PC-3 (cell line): ENCODE measurements around the gene MYLK. TPM values are rescaled to one million over a fixed set of nuclear protein-coding genes. Genes with fewer than 3 reads are reported as not detected.

ENCODE experiments used
- ATAC-seq: fragments of 200-7000 bp; cut with Tn5 transposase; 2 replicates; pipeline ENCODE4 v1.9.1; 2020; ENCODE audit warnings: mild to moderate bottlenecking, moderate library complexity
- BruUV-seq: library from RNA; stranded (reverse); fragments of 400-500 nt; replicated peaks from 2 replicates; lab custom pipeline; 2021; lab: Mats Ljungman, UMichigan
- CTCF ChIA-PET: fragments of 300-600 bp; sonication (Branson Sonifier 250); formaldehyde crosslinking; loops from one replicate; lab custom pipeline; 2022; ENCODE audit warnings: antibody characterized with exemption; lab: Charles Lee
- POLR2A ChIA-PET: fragments of 300-600 bp; sonication (Branson Sonifier 250); formaldehyde crosslinking; loops from one replicate; lab custom pipeline; 2022; ENCODE audit warnings: antibody characterized with exemption; ENCODE audit not compliant: unreplicated experiment; lab: Charles Lee
- DNase-seq: peaks from one replicate; pipeline ENCODE4 v3.0.0-alpha.2; 2015
- H2AFZ ChIP-seq: fragments of 300-600 bp; sonication (generic); 2 replicates; pipeline ENCODE4 v1.6.0; 2016; ENCODE audit warnings: antibody characterized with exemption, low read length
- H3F3A ChIP-seq: fragments of 300-600 bp; sonication (generic); one replicate; pipeline ENCODE4 v1.6.0; 2017; ENCODE audit warnings: antibody characterized with exemption, low read length, control low read depth, mild to moderate bottlenecking; ENCODE audit not compliant: unreplicated experiment
- H3K27ac ChIP-seq: fragments of 300-600 bp; sonication (generic); 2 replicates; pipeline ENCODE4 v1.5.1; 2016; ENCODE audit warnings: mild to moderate bottlenecking, low read length
- H3K27me3 ChIP-seq: fragments of 300-600 bp; sonication (generic); 2 replicates; pipeline ENCODE4 v1.6.1; 2016; ENCODE audit warnings: low read length, mixed read lengths
- H3K36me3 ChIP-seq: fragments of 300-600 bp; sonication (generic); 2 replicates; pipeline ENCODE4 v1.6.1; 2016; ENCODE audit warnings: low read depth, mixed run types, low read length, mixed read lengths
- H3K4me1 ChIP-seq: fragments of 300-600 bp; sonication (generic); 2 replicates; pipeline ENCODE4 v1.5.1; 2016; ENCODE audit warnings: low read length; ENCODE audit not compliant: insufficient read depth
- H3K4me2 ChIP-seq: fragments of 300-600 bp; sonication (generic); 2 replicates; pipeline ENCODE4 v1.6.0; 2016; ENCODE audit warnings: low read length
- H3K4me3 ChIP-seq: fragments of 300-600 bp; sonication (generic); 2 replicates; pipeline ENCODE4 v1.5.1; 2016; ENCODE audit warnings: mild to moderate bottlenecking, low read length, mixed read lengths
- H3K79me2 ChIP-seq: fragments of 300-600 bp; sonication (generic); 2 replicates; pipeline ENCODE4 v1.6.1; 2017; ENCODE audit warnings: low read length, mixed read lengths
- H3K9ac ChIP-seq: fragments of 300-600 bp; sonication (generic); 2 replicates; pipeline ENCODE4 v1.6.0; 2016; ENCODE audit warnings: mild to moderate bottlenecking, low read length
- H3K9me2 ChIP-seq: fragments of 300-600 bp; sonication (generic); replicated peaks from 2 replicates; pipeline ENCODE4 v1.6.1; 2016; ENCODE audit warnings: mixed run types, low read length, mixed read lengths
- H3K9me3 ChIP-seq: fragments of 300-600 bp; sonication (generic); 2 replicates; pipeline ENCODE4 v1.6.1; 2016; ENCODE audit warnings: low read length, mixed read lengths
- H4K20me1 ChIP-seq: fragments of 300-600 bp; sonication (generic); 2 replicates; pipeline ENCODE4 v1.6.1; 2016; ENCODE audit warnings: low read length, mixed read lengths
- EZH2 ChIP-seq: fragments of 300-600 bp; sonication (generic); IDR thresholded peaks from one replicate; pipeline ENCODE4 v1.6.1; 2017; ENCODE audit warnings: antibody characterized with exemption, mild to moderate bottlenecking, low read length; ENCODE audit not compliant: unreplicated experiment
- EZH2phosphoT487 ChIP-seq: fragments of 300-600 bp; sonication (generic); IDR thresholded peaks from 2 replicates; pipeline ENCODE4 v1.6.1; 2018; ENCODE audit warnings: mild to moderate bottlenecking, antibody characterized with exemption, low read length, borderline replicate concordance
- intact Hi-C: fragments of 100-400 bp; cut with micrococcal nuclease; formaldehyde crosslinking; loops from 2 replicates; pipeline ENCODE4 v1.9.0; 2023
- total RNA-seq: library from RNA; depleted of rRNA; stranded (reverse); fragments of >200 nt; gene quantifications from 2 replicates; pipeline ENCODE4 v1.2.3, GENCODE V29; 2014
- TF ChIP-seq, protein P1 (sequence below): fragments of 300-600 bp; sonication (generic); conservative IDR thresholded peaks from 2 replicates; pipeline ENCODE4 v1.5.1; 2017; ENCODE audit warnings: antibody characterized with exemption, low read depth, mild to moderate bottlenecking, low read length

The MYLK gene
- total RNA-seq, 1 experiment from 2014 or later = 6.9 TPM

DNA sequence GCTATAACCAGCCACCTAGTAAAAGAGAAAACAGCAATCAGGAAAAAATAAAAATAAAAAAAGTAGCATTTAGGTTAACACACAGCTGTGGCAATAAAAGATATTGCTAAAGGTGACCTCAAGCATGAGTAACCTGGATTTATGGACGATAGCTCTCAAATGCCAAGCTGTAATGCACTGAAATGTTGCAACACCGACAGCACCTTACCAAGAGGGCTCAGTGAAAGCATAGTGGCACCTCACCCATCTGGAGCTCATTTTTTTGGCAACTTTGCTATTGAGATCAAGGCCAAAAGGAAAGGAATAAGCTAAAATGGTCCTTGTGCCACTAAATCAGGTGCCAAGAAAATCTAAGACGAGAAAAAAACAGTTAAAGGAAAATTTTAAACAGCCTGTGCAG lies 301.8 kb downstream of the MYLK start:
- peak overlapping the region; percentile 9; the same call in 1 of the 2 replicates for H3K27ac ChIP-seq

DNA sequence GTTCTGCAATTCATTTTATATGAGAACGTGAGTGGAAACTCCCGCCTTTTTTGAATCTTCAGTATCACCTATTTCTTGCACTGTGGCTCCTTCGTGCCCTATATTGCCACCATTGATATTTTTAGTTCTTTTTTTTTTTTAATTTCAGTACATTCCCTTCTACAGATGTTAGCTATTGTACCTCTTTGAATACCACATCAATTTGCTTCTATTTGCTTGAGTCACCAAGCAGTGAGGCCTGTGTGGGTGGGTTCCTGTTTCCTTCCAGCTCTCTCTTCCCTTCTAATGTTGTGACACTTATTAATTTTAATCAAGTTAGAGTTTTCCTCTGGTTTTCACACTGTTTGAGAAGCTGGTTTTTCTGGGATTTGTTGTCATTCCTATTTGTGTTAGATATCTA lies 308.0 kb downstream of the MYLK start:
- TF ChIP-seq EZH2 = no peak
- TF ChIP-seq, protein P1, sequence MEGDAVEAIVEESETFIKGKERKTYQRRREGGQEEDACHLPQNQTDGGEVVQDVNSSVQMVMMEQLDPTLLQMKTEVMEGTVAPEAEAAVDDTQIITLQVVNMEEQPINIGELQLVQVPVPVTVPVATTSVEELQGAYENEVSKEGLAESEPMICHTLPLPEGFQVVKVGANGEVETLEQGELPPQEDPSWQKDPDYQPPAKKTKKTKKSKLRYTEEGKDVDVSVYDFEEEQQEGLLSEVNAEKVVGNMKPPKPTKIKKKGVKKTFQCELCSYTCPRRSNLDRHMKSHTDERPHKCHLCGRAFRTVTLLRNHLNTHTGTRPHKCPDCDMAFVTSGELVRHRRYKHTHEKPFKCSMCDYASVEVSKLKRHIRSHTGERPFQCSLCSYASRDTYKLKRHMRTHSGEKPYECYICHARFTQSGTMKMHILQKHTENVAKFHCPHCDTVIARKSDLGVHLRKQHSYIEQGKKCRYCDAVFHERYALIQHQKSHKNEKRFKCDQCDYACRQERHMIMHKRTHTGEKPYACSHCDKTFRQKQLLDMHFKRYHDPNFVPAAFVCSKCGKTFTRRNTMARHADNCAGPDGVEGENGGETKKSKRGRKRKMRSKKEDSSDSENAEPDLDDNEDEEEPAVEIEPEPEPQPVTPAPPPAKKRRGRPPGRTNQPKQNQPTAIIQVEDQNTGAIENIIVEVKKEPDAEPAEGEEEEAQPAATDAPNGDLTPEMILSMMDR = no peak
- TF ChIP-seq EZH2phosphoT487 = no peak
- DNase-seq = no peak

More for the DNA sequence above, 301.8 kb downstream of the MYLK start:
- Histone ChIP-seq H3K4me3 (peak overlapping the region; percentile 85), H3K4me1 (peaks cover 35% of the 10 kb centered on the region), H3K79me2 (peaks cover 55% of the 10 kb centered on the region), H3K9me3 (no peaks in the 10 kb centered on the region), H3K27me3 (no peaks in the 10 kb centered on the region), H2AFZ (no peak overlapping the region), H4K20me1 (peaks cover 16% of the 10 kb centered on the region), H3K9ac (no peak overlapping the region), H3K36me3 (peaks cover 28% of the 10 kb centered on the region), H3F3A (no peaks in the 10 kb centered on the region), H3K9me2 (no peaks in the 10 kb centered on the region), H3K4me2 (peak overlapping the region; percentile 90)
- DNase-seq = peak; percentile 93
- TF ChIP-seq, protein P1 = no peak
- TF ChIP-seq EZH2phosphoT487 = no peak
- TF ChIP-seq EZH2 = no peak
- ChIA-PET CTCF (interaction anchor here (0.7 to 1.0 kb wide), 3 partner anchors 20 to 60 kb away, joined by 3 to 6 read pairs (median 3); no protein-coding TSS in a partner anchor), POLR2A (no interaction called here)
- intact Hi-C loops = loop anchor here (5.0 kb wide), 1 partner anchor 150 kb away; no protein-coding TSS in a partner anchor
- BruUV-seq = no TSS peak
- peak; percentile 19 for ATAC-seq

GRCh38 chr3:123571973-123572365 lies 312.2 kb downstream of the MYLK start:
- no peak for DNase-seq
- H3F3A ChIP-seq = no peaks in the 10 kb centered on the region
- H3K27ac ChIP-seq = no peak overlapping the region
- H4K20me1 ChIP-seq = no peaks in the 10 kb centered on the region
- H3K4me1 ChIP-seq = no peaks in the 10 kb centered on the region
- CTCF ChIA-PET = no interaction called here
- intact Hi-C loops = no loop called here
- H3K4me3 ChIP-seq = no peak overlapping the region
- no peaks in the 10 kb centered on the region for H3K27me3 ChIP-seq
- no peak for ATAC-seq
- H2AFZ ChIP-seq = no peak overlapping the region
- peaks cover 6% of the 10 kb centered on the region; the same call in 1 of the 2 replicates for H3K79me2 ChIP-seq
- H3K9me3 ChIP-seq = no peaks in the 10 kb centered on the region
- BruUV-seq = no TSS peak
- no peaks in the 10 kb centered on the region for H3K9me2 ChIP-seq
- TF ChIP-seq, protein P1 = no peak
- no peak for TF ChIP-seq EZH2phosphoT487
- TF ChIP-seq EZH2 = no peak
- H3K4me2 ChIP-seq = no peak overlapping the region
- POLR2A ChIA-PET = no interaction called here
- no peak overlapping the region for H3K9ac ChIP-seq
- peaks cover 6% of the 10 kb centered on the region; the same call in 1 of the 2 replicates for H3K36me3 ChIP-seq

More for the DNA sequence above, 308.0 kb downstream of the MYLK start:
- no peaks in the 10 kb centered on the region for H4K20me1 ChIP-seq
- BruUV-seq = no TSS peak
- H3K9me3 ChIP-seq = no peaks in the 10 kb centered on the region
- H2AFZ ChIP-seq = no peak overlapping the region
- POLR2A ChIA-PET = interaction anchor here (0.6 to 0.7 kb wide), 2 partner anchors 34 to 1143 kb away, joined by 4 to 8 read pairs; no protein-coding TSS in a partner anchor
- peaks cover 23% of the 10 kb centered on the region for H3K36me3 ChIP-seq
- H3K4me3 ChIP-seq = no peak overlapping the region
- no peak overlapping the region for H3K27ac ChIP-seq
- intact Hi-C loops = no loop called here
- CTCF ChIA-PET = no interaction called here
- peaks cover 7% of the 10 kb centered on the region for H3K79me2 ChIP-seq
- H3K4me2 ChIP-seq = no peak overlapping the region
- no peak overlapping the region for H3K9ac ChIP-seq
- H3K9me2 ChIP-seq = no peaks in the 10 kb centered on the region
- ATAC-seq = no peak
- H3K4me1 ChIP-seq = no peaks in the 10 kb centered on the region
- H3F3A ChIP-seq = no peaks in the 10 kb centered on the region
- H3K27me3 ChIP-seq = no peaks in the 10 kb centered on the region
